ENCODE measurements around the gene SNX27.

DNA sequence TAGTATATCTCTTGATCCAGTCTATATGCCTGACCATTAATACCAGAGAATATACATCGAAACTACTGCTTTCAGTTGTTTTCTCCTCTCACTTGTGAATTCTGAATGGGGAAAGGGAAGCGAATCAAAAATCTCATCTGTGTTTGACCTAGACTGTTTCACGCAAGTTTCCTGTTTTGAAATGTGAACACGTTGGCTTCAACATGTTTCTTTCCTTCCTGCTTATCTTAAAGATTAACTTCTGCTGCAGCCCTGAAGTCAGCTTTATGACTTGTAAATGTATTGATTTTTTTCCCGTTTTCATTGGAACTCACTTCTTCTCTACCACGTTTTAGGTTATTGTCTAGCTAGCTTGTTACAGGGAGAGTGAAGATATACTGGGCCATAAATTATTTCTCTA is 49.9 kb downstream of the SNX27 start:
- TF ChIP-seq, protein P1, sequence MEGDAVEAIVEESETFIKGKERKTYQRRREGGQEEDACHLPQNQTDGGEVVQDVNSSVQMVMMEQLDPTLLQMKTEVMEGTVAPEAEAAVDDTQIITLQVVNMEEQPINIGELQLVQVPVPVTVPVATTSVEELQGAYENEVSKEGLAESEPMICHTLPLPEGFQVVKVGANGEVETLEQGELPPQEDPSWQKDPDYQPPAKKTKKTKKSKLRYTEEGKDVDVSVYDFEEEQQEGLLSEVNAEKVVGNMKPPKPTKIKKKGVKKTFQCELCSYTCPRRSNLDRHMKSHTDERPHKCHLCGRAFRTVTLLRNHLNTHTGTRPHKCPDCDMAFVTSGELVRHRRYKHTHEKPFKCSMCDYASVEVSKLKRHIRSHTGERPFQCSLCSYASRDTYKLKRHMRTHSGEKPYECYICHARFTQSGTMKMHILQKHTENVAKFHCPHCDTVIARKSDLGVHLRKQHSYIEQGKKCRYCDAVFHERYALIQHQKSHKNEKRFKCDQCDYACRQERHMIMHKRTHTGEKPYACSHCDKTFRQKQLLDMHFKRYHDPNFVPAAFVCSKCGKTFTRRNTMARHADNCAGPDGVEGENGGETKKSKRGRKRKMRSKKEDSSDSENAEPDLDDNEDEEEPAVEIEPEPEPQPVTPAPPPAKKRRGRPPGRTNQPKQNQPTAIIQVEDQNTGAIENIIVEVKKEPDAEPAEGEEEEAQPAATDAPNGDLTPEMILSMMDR (IDR thresholded peaks at IDR 0.05 in 2 of 3, conservative IDR thresholded peaks at IDR 0.05 in 1 of 3; ENCODE audit: borderline replicate concordance in 1 of 3, insufficient read depth in 1 of 3, low read depth in 2 of 3, low read length in 2 of 3): no peak
- TF ChIP-seq, protein P2, sequence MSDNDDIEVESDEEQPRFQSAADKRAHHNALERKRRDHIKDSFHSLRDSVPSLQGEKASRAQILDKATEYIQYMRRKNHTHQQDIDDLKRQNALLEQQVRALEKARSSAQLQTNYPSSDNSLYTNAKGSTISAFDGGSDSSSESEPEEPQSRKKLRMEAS (IDR thresholded peaks at IDR 0.05): no peak
- TF ChIP-seq ZFX (IDR thresholded peaks at IDR 0.05): no peak

Data from HCT116 (cell line).